Stimulated activated naive CD8-positive, alpha-beta T cell treated with anti-CD3 and anti-CD28 coated beads, Interleukin-15, Interleukin-2, amounts not matched to agents 100 ng/mL and 50 ng/mL, for 24 hours (primary cell): ENCODE measurements around the gene CLEC2L.

Source experiments
- H3K27ac Mint-ChIP-seq: one replicate; pipeline ENCODE4 v1.8.0; 2021; ENCODE audit warnings: mild to moderate bottlenecking, mixed read lengths
- H3K27me3 Mint-ChIP-seq: one replicate; pipeline ENCODE4 v1.8.0; 2021; ENCODE audit warnings: mixed read lengths
- H3K36me3 Mint-ChIP-seq: one replicate; pipeline ENCODE4 v1.8.0; 2021; ENCODE audit warnings: low read depth, mixed read lengths
- H3K4me1 Mint-ChIP-seq: one replicate; pipeline ENCODE4 v1.8.0; 2021; ENCODE audit warnings: low read depth, mixed read lengths
- H3K4me3 Mint-ChIP-seq: one replicate; pipeline ENCODE4 v1.8.0; 2021; ENCODE audit warnings: mild to moderate bottlenecking, mixed read lengths
- H3K9me3 Mint-ChIP-seq: one replicate; pipeline ENCODE4 v1.8.0; 2021; ENCODE audit warnings: mixed read lengths

The CLEC2L gene

GRCh38 chr7:139572704-139573385, 49.4 kb downstream of the CLEC2L start:
- H3K36me3 Mint-ChIP-seq = peaks cover 7% of the 10 kb centered on the region
- H3K27ac Mint-ChIP-seq = no peak overlapping the region
- no peak overlapping the region for H3K4me3 Mint-ChIP-seq
- H3K9me3 Mint-ChIP-seq = no peaks in the 10 kb centered on the region
- H3K27me3 Mint-ChIP-seq = no peaks in the 10 kb centered on the region
- no peaks in the 10 kb centered on the region for H3K4me1 Mint-ChIP-seq

DNA sequence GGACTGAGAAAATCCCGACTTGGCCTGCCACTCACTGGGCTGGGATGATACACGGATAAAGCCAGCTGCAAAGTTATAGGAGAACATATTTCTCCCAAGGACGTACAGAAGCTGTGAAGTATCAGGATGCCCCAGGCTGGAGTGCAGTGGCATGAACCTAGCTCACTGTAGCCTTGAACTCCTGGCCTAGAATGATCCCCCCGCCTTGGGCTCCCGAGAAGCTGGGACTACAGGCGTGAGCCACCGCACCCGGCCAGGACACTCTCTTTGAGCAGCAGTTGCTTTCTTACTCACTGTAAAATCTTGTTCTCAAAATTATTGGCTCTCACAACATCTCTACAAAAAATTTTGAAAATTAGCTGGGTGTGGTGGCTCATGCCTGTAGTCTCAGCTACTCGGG, 50.4 kb downstream of the CLEC2L start:
- H3K4me3 Mint-ChIP-seq = no peak overlapping the region
- peaks cover 8% of the 10 kb centered on the region for H3K36me3 Mint-ChIP-seq

DNA sequence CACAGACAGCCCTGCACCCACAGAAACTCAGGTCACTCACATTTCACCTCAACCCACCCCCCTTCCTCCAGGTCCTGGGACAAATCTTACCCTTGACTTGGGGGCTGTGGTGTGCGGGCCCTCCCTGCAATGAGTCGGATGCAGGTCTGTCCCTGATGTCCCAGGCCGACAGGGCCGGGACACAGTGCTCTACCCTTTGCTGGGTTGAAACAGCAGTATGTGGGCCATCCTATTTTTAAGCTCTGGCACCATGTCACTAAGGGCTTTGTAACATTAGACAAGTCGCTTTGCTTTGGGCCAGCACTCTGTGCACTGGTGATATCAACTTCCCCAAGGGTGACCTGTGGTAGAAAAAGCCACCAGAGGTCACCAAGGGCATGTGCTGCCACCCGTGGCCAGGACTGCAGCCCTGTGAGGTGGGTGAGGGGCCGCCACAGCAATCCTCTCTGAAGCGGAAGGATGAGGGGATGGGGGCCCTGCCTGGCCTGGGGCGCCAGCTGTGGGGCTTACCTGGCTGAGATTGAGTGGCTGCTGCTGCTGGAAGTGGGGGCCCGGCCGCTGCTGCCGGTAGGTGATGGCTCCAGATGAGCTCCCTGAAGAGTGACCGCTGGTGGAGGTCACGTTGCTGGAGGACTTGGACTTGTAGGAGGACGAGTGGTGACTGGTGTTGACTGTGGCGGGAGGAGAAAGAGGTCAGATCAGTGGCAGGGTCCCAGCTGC, 51.3 kb downstream of the CLEC2L start:
- Mint-ChIP-seq H3K9me3 (no peaks in the 10 kb centered on the region), H3K27me3 (no peaks in the 10 kb centered on the region), H3K27ac (no peak overlapping the region), H3K36me3 (peaks cover 12% of the 10 kb centered on the region), H3K4me1 (no peaks in the 10 kb centered on the region), H3K4me3 (no peak overlapping the region)

More for the DNA sequence above, 50.4 kb downstream of the CLEC2L start:
- H3K27ac Mint-ChIP-seq = no peak overlapping the region
- no peaks in the 10 kb centered on the region for H3K4me1 Mint-ChIP-seq
- H3K27me3 Mint-ChIP-seq = no peaks in the 10 kb centered on the region
- no peaks in the 10 kb centered on the region for H3K9me3 Mint-ChIP-seq

DNA sequence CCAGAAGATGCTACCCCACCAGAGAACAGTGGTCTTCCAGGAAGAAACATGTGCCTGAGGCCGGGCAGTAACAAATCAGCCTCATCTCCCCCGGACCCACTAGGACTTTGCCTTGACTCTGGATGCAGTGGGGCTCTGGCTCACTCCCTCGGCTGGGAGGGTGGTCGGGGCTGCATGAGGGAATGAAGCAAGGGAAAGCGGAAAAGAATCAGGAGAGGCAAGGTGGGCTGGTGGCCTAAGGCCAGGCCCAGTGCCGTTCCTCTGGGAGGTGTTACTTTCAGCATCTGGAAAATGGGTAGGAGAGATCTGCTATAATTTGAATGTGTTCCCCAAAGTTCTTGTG, 51.8 kb downstream of the CLEC2L start:
- no peaks in the 10 kb centered on the region for H3K27me3 Mint-ChIP-seq
- H3K36me3 Mint-ChIP-seq = peaks cover 16% of the 10 kb centered on the region
- no peak overlapping the region for H3K27ac Mint-ChIP-seq
- H3K4me3 Mint-ChIP-seq = no peak overlapping the region
- no peaks in the 10 kb centered on the region for H3K4me1 Mint-ChIP-seq
- H3K9me3 Mint-ChIP-seq = no peaks in the 10 kb centered on the region

GRCh38 chr7:139576179-139576973, 52.9 kb downstream of the CLEC2L start:
- Mint-ChIP-seq H3K36me3 (peaks cover 16% of the 10 kb centered on the region), H3K9me3 (no peaks in the 10 kb centered on the region), H3K27ac (no peak overlapping the region), H3K27me3 (no peaks in the 10 kb centered on the region), H3K4me3 (no peak overlapping the region), H3K4me1 (no peaks in the 10 kb centered on the region)

DNA sequence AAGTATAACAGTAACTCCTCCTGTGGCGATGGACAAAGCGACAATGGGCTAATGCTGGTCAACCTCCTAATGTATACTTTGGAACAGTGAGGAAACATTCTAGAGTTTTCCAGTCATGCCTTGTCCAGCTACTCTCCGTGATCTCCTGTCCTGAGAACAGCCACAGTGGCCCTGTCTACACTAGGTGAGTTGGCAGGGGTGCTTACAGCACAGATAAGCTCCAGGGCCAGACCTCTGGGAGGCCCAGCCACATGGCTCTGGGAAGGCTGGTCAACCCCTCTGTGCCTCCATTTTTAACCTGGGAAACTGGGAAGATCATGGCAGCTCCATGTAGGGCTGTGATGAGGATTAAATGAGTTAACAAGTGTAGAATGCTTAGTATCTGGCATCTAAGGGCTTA, 57.0 kb downstream of the CLEC2L start:
- Mint-ChIP-seq H3K4me3 (no peak overlapping the region), H3K4me1 (peaks cover 7% of the 10 kb centered on the region), H3K36me3 (peaks cover 23% of the 10 kb centered on the region), H3K27me3 (no peaks in the 10 kb centered on the region), H3K27ac (no peak overlapping the region), H3K9me3 (no peaks in the 10 kb centered on the region)

- Mint-ChIP-seq H3K27ac (no peak overlapping the region), H3K4me1 (peaks cover 7% of the 10 kb centered on the region), H3K27me3 (no peaks in the 10 kb centered on the region), H3K36me3 (peaks cover 33% of the 10 kb centered on the region), H3K9me3 (no peaks in the 10 kb centered on the region), H3K4me3 (no peak overlapping the region)
These were observed 58.7 kb downstream of the CLEC2L start for GRCh38 chr7:139582130-139582650.

- peaks cover 7% of the 10 kb centered on the region for H3K4me1 Mint-ChIP-seq
- H3K27me3 Mint-ChIP-seq = no peaks in the 10 kb centered on the region
- peaks cover 34% of the 10 kb centered on the region for H3K36me3 Mint-ChIP-seq
- H3K4me3 Mint-ChIP-seq = no peak overlapping the region
- no peaks in the 10 kb centered on the region for H3K9me3 Mint-ChIP-seq
- H3K27ac Mint-ChIP-seq = no peak overlapping the region
These were observed 59.2 kb downstream of the CLEC2L start for GRCh38 chr7:139582671-139583155.

DNA sequence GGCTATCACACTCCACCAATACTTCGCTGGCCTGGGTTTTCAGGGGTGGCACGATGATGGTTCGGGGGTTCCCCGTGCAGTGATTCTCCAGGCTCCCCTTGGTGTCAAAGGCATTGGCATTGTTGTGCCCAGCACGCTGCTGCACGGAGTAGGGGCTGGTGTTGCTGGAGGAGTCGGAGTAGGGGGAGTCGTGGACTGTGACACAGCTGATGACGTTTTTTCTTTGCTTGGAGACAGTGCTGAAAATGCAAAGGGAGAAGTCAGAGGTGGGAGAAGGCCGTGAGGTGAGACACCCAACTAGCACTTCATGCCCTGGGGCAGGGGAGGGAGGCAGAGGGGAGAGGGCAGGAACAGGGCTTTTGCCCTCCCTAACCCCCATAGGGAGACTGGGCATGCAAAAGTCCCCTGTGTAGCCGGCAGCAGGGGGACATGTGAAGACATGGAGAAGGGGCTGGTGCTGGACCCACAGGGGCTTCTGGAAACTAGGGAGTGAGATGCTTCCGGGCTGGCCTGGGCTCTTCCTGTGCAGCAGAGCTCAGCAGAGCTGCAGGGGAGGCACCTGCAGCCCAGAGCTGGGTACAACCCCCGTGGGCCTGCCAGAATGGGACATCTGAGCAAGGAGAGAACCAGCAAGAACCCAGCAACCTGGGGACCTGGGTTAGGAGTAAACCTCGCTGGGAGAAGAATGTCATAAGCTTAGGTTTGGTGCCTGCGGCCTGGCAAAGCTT, 60.5 kb downstream of the CLEC2L start:
- H3K27ac Mint-ChIP-seq = no peak overlapping the region
- no peaks in the 10 kb centered on the region for H3K27me3 Mint-ChIP-seq
- H3K36me3 Mint-ChIP-seq = peaks cover 32% of the 10 kb centered on the region
- H3K9me3 Mint-ChIP-seq = no peaks in the 10 kb centered on the region
- H3K4me1 Mint-ChIP-seq = peaks cover 7% of the 10 kb centered on the region
- no peak overlapping the region for H3K4me3 Mint-ChIP-seq

- Mint-ChIP-seq H3K4me1 (peaks cover 7% of the 10 kb centered on the region), H3K9me3 (no peaks in the 10 kb centered on the region), H3K4me3 (no peak overlapping the region), H3K36me3 (peaks cover 26% of the 10 kb centered on the region), H3K27ac (no peak overlapping the region), H3K27me3 (no peaks in the 10 kb centered on the region)
These were observed 61.6 kb downstream of the CLEC2L start for GRCh38 chr7:139585042-139585441.

DNA sequence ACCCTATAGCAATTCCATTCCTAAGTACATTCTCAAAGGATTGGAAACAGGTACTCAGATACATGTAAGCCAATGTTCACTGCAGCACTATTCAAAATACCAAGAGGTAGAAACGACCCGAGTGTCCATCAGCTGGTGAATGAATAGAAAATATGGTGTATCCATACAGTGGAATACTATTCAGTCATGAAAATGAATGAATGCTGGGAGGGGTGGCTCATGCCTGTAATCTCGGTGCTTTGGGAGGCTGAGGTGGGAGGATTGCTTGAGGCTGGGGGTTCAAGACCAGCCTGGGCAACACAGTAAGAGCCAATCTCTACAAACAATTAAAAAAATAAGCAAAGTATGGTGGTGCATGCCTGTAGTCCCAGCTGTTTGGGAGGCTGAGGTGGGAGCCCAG, 62.8 kb downstream of the CLEC2L start:
- peaks cover 28% of the 10 kb centered on the region for H3K36me3 Mint-ChIP-seq
- H3K4me3 Mint-ChIP-seq = no peak overlapping the region
- peaks cover 7% of the 10 kb centered on the region for H3K4me1 Mint-ChIP-seq
- no peak overlapping the region for H3K27ac Mint-ChIP-seq
- no peaks in the 10 kb centered on the region for H3K27me3 Mint-ChIP-seq
- H3K9me3 Mint-ChIP-seq = no peaks in the 10 kb centered on the region

DNA sequence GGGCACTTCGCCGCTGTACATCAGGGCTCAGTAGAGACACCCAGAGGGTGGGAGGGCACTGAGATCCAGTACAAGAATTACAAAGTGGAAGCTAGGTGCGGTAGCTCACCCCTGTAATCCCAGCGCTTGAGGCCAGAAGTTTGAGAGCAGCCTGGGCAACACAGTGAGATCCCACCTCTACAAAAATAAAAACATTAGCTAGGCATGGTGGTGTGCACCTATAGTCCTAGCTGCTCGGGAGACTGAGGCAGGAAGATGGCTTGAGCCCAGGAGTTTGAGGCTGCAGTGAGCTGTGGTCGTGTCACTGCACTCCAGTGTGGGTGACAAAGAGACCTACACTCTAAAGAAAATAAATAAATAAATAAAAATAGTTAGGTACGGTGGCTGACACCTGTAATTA, 64.0 kb downstream of the CLEC2L start:
- Mint-ChIP-seq H3K4me3 (no peak overlapping the region), H3K36me3 (peaks cover 34% of the 10 kb centered on the region), H3K9me3 (no peaks in the 10 kb centered on the region), H3K27ac (no peak overlapping the region), H3K4me1 (peaks cover 7% of the 10 kb centered on the region), H3K27me3 (no peaks in the 10 kb centered on the region)

DNA sequence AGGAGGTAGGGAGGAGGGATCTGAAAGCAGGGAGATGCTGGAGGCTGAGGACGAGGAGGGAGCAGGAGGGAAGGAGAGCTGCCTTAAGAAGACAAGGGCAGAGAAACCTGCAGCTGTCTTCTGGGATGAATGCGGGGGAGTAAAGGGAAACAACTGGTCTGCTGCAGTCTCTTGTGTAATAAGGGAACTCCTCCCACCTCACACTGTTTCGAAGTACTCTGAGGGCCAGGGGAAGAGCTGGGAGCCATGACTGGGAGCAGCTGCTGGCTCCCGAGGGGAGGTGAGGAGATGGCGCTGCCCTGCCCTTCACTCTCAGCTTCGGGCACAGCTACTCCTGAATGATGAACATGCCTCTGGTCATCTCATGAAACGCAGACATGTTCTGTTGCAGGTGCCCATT, 65.1 kb downstream of the CLEC2L start:
- Mint-ChIP-seq H3K36me3 (peaks cover 43% of the 10 kb centered on the region), H3K4me1 (no peaks in the 10 kb centered on the region), H3K27ac (no peak overlapping the region), H3K27me3 (no peaks in the 10 kb centered on the region), H3K9me3 (no peaks in the 10 kb centered on the region), H3K4me3 (no peak overlapping the region)

- H3K36me3 Mint-ChIP-seq = peaks cover 46% of the 10 kb centered on the region
- no peaks in the 10 kb centered on the region for H3K27me3 Mint-ChIP-seq
- H3K4me1 Mint-ChIP-seq = no peaks in the 10 kb centered on the region
- H3K4me3 Mint-ChIP-seq = no peak overlapping the region
- H3K27ac Mint-ChIP-seq = no peak overlapping the region
- H3K9me3 Mint-ChIP-seq = no peaks in the 10 kb centered on the region
These were observed 66.0 kb downstream of the CLEC2L start for GRCh38 chr7:139589474-139589873.
